HCT116 (cell line): ENCODE data around the gene FBXO47. TPM values are rescaled to one million over a fixed set of nuclear protein-coding genes. Genes with fewer than 3 reads are reported as not detected.

Experiments used
- ATAC-seq: fragments of 200-7000 bp; cut with Tn5 transposase; 2 replicates; pipeline ENCODE4 v1.9.1; 2020; ENCODE audit warnings: mild to moderate bottlenecking, moderate library complexity
- BruUV-seq: library from RNA; stranded (reverse); fragments of 400-500 nt; replicated peaks from 2 replicates; lab custom pipeline; 2021; lab: Mats Ljungman, UMichigan
- CTCF ChIA-PET: fragments of 300-600 bp; sonication (Branson Sonifier 250); formaldehyde crosslinking; loops from one replicate; lab custom pipeline; 2021; ENCODE audit warnings: antibody characterized with exemption; lab: Charles Lee
- POLR2A ChIA-PET: fragments of 300-600, 350-600 bp; sonication (Branson Sonifier 250); formaldehyde crosslinking; loops from one replicate; lab custom pipeline; 2021; ENCODE audit warnings: antibody characterized with exemption; lab: Charles Lee
- RAD21 ChIA-PET, 2 experiments: fragments of 300-600 bp; sonication (Branson Sonifier 250); formaldehyde crosslinking; loops; one replicate each; lab custom pipeline; 2023; ENCODE audit warnings: low total read pairs in 2 of 2; ENCODE audit not compliant: uncharacterized antibody in 2 of 2, unreplicated experiment in 2 of 2, low non-redundant PET in 1 of 2; lab: Charles Lee
- DNase-seq: peaks from one replicate; pipeline ENCODE4 v3.0.0-alpha.2; 2010; ENCODE audit warnings: low read depth, low spot score
- H2AFZ ChIP-seq: fragments of 200-600 bp; shearing (Covaris generic), sonication (generic); 2 replicates; pipeline ENCODE4 v1.6.1; 2017; ENCODE audit warnings: low read depth, mixed run types, mixed read lengths, antibody characterized with exemption, low read length; ENCODE audit not compliant: poor library complexity, severe bottlenecking
- H3K27ac ChIP-seq: 2 replicates; pipeline ENCODE4 v1.5.1; 2012; ENCODE audit warnings: low read depth, low read length
- H3K27me3 ChIP-seq: fragments of 200-600 bp; sonication (generic); 2 replicates; pipeline ENCODE4 v1.6.1; 2016; ENCODE audit warnings: mixed run types, low read length, mixed read lengths; ENCODE audit not compliant: insufficient read depth
- H3K36me3 ChIP-seq, 2 experiments: fragments of 200-500 bp in 1 of 2; fragments of 200-600 bp in 1 of 2; sonication (Bioruptor generic) in 1 of 2; sonication (generic) in 1 of 2; 2 replicates each; pipeline versions ENCODE4 v1.5.1 to v1.6.1; 2014 to 2016; ENCODE audit warnings: low read length in 2 of 2, inconsistent platforms in 1 of 2, mixed read lengths in 1 of 2, mixed run types in 1 of 2; ENCODE audit not compliant: insufficient read depth in 2 of 2, control insufficient read depth in 1 of 2
- H3K4me1 ChIP-seq, 2 experiments: fragments of 200-600 bp in 1 of 2; sonication (generic) in 1 of 2; 2 replicates each; pipeline versions ENCODE4 v1.5.1 to v1.6.1; 2012 to 2017; ENCODE audit warnings: low read length in 2 of 2, inconsistent platforms in 1 of 2, mild to moderate bottlenecking in 1 of 2, mixed read lengths in 1 of 2, mixed run types in 1 of 2, moderate library complexity in 1 of 2; ENCODE audit not compliant: insufficient read depth in 2 of 2, control insufficient read depth in 1 of 2
- H3K4me2 ChIP-seq: fragments of 200-600 bp; sonication (generic); 2 replicates; pipeline ENCODE4 v1.6.1; 2017; ENCODE audit warnings: mixed run types, low read length, mixed read lengths
- H3K4me3 ChIP-seq, 2 experiments: fragments of 200-600 bp in 1 of 2; sonication (generic) in 1 of 2; replicated peaks in 1 of 2; 2 replicates each; pipeline ENCODE4 v1.5.1; 2011 to 2016; ENCODE audit warnings: low read length in 2 of 2, control low read depth in 1 of 2, low read depth in 1 of 2, mild to moderate bottlenecking in 1 of 2, mixed read lengths in 1 of 2, mixed run types in 1 of 2
- H3K79me2 ChIP-seq: fragments of 200-600 bp; sonication (generic); 2 replicates; pipeline ENCODE4 v1.6.1; 2017; ENCODE audit warnings: mild to moderate bottlenecking, mixed run types, low read length, moderate library complexity, mixed read lengths; ENCODE audit not compliant: insufficient read depth
- H3K9ac ChIP-seq: fragments of 200-600 bp; sonication (generic); 2 replicates; pipeline ENCODE4 v1.6.1; 2016; ENCODE audit warnings: low read length, mixed read lengths
- H3K9me2 ChIP-seq: fragments of 200-600 bp; sonication (generic), shearing (Covaris generic); 2 replicates; pipeline ENCODE4 v1.6.1; 2017; ENCODE audit warnings: mixed run types, mild to moderate bottlenecking, moderate library complexity; ENCODE audit not compliant: insufficient read depth
- H3K9me3 ChIP-seq, 2 experiments: fragments of 200-500 bp in 1 of 2; fragments of 200-600 bp in 1 of 2; sonication (Bioruptor generic) in 1 of 2; sonication (generic) in 1 of 2; 2 replicates each; pipeline ENCODE4 v1.6.1; 2014 to 2017; ENCODE audit warnings: low read length in 2 of 2, mixed read lengths in 2 of 2, inconsistent platforms in 1 of 2, low read depth in 1 of 2, mild to moderate bottlenecking in 1 of 2, mixed run types in 1 of 2, moderate library complexity in 1 of 2; ENCODE audit not compliant: control insufficient read depth in 1 of 2, insufficient read depth in 1 of 2
- H4K20me1 ChIP-seq: fragments of 200-600 bp; sonication (generic), shearing (Covaris generic); 2 replicates; pipeline ENCODE4 v1.6.1; 2017; ENCODE audit warnings: mixed run types, mild to moderate bottlenecking, moderate library complexity; ENCODE audit not compliant: insufficient read depth
- CEBPB ChIP-seq: IDR thresholded peaks from 2 replicates; pipeline ENCODE4 v1.6.1; 2012; ENCODE audit warnings: low read depth
- EGR1 ChIP-seq: IDR thresholded peaks from 2 replicates; pipeline ENCODE4 v1.6.1; 2012; ENCODE audit warnings: low read depth
- EZH2 ChIP-seq: fragments of 200-600 bp; sonication (generic); IDR thresholded peaks from 2 replicates; pipeline ENCODE4 v1.6.1; 2017; ENCODE audit warnings: antibody characterized with exemption, mixed run types
- EZH2phosphoT487 ChIP-seq: fragments of 200-600 bp; IDR thresholded peaks from 2 replicates; pipeline ENCODE4 v1.6.1; 2018; ENCODE audit warnings: antibody characterized with exemption, borderline replicate concordance
- JUND ChIP-seq: IDR thresholded peaks from 2 replicates; pipeline ENCODE4 v1.6.1; 2012
- MAX ChIP-seq: IDR thresholded peaks from 2 replicates; pipeline ENCODE4 v1.6.1; 2012
- POLR2AphosphoS5 ChIP-seq: IDR thresholded peaks from 2 replicates; pipeline ENCODE4 v1.6.1; 2011; ENCODE audit warnings: mild to moderate bottlenecking, low read depth, low read length, moderate library complexity
- RAD21 ChIP-seq: IDR thresholded peaks from 2 replicates; pipeline ENCODE4 v1.6.1; 2012; ENCODE audit warnings: low read depth, mild to moderate bottlenecking
- REST ChIP-seq: IDR thresholded peaks from 2 replicates; pipeline ENCODE4 v1.6.1; 2012; ENCODE audit warnings: low read depth
- SP1 ChIP-seq: IDR thresholded peaks from 2 replicates; pipeline ENCODE4 v1.6.1; 2012; ENCODE audit warnings: low read depth
- TCF7L2 ChIP-seq: IDR thresholded peaks from 2 replicates; pipeline ENCODE4 v1.7.0; 2011; ENCODE audit warnings: borderline replicate concordance, inconsistent platforms; ENCODE audit not compliant: insufficient read depth, insufficient read length; ENCODE audit errors: extremely low read depth
- ZFX ChIP-seq: fragments of 450-650 bp; IDR thresholded peaks from 2 replicates; pipeline ENCODE4 v1.6.1; 2017
- ZNF274 ChIP-seq: fragments of 200-500 bp; sonication (Bioruptor generic); IDR thresholded peaks from 2 replicates; pipeline ENCODE4 v1.6.1; 2014; ENCODE audit warnings: mild to moderate bottlenecking, low read depth, low read length, inconsistent platforms
- intact Hi-C: fragments of 100-400 bp; cut with micrococcal nuclease; formaldehyde crosslinking; loops from 2 replicates; pipeline ENCODE4 v1.10.0; 2022
- total RNA-seq: library from RNA; stranded (reverse); gene quantifications from one replicate; pipeline ENCODE4 v1.2.1, GENCODE V29; 2021; ENCODE audit not compliant: unreplicated experiment
- TF ChIP-seq, protein P1 (sequence below), 3 experiments: fragments of 200-600 bp in 1 of 3; sonication (generic) in 1 of 3; IDR thresholded peaks in 2 of 3; conservative IDR thresholded peaks in 1 of 3; 2 replicates each; pipeline ENCODE4 v1.5.1; 2012 to 2017; ENCODE audit warnings: low read depth in 2 of 3, low read length in 2 of 3, antibody characterized with exemption in 1 of 3, borderline replicate concordance in 1 of 3, control low read depth in 1 of 3, mild to moderate bottlenecking in 1 of 3, mixed read lengths in 1 of 3, mixed run types in 1 of 3, moderate library complexity in 1 of 3; ENCODE audit not compliant: insufficient read depth in 1 of 3

The FBXO47 gene
- total RNA-seq, 1 experiment from 2014 or later = not detected

GRCh38 chr17:39002991-39003715 lies 36.0 kb upstream of the FBXO47 start:
- intact Hi-C loops = no loop called here
- Histone ChIP-seq H4K20me1 (no peaks in the 10 kb centered on the region), H3K27ac (no peak overlapping the region), H3K9me2 (no peaks in the 10 kb centered on the region), H3K4me3 (no peak overlapping the region), H3K9me3 (no peaks in the 10 kb centered on the region; a peak in 1 of 4 replicates), H2AFZ (no peak overlapping the region), H3K79me2 (no peaks in the 10 kb centered on the region), H3K4me1 (peaks cover 8 to 18% of the 10 kb centered on the region in 2 experiments; a peak in 3 of 4 replicates), H3K9ac (no peak overlapping the region), H3K27me3 (no peaks in the 10 kb centered on the region), H3K4me2 (no peak overlapping the region), H3K36me3 (no peaks in the 10 kb centered on the region)
- ChIA-PET CTCF (no interaction called here), POLR2A (no interaction called here), RAD21 (no interaction called here)
- no peak for ATAC-seq
- BruUV-seq = no TSS peak
- DNase-seq = no peak
- TF ChIP-seq CEBPB (no peak), EZH2 (no peak), ZNF274 (no peak), POLR2AphosphoS5 (no peak), SP1 (no peak), JUND (no peak), EZH2phosphoT487 (no peak), TCF7L2 (no peak), RAD21 (no peak), ZFX (no peak), REST (no peak), EGR1 (no peak), MAX (no peak)
- TF ChIP-seq, protein P1, sequence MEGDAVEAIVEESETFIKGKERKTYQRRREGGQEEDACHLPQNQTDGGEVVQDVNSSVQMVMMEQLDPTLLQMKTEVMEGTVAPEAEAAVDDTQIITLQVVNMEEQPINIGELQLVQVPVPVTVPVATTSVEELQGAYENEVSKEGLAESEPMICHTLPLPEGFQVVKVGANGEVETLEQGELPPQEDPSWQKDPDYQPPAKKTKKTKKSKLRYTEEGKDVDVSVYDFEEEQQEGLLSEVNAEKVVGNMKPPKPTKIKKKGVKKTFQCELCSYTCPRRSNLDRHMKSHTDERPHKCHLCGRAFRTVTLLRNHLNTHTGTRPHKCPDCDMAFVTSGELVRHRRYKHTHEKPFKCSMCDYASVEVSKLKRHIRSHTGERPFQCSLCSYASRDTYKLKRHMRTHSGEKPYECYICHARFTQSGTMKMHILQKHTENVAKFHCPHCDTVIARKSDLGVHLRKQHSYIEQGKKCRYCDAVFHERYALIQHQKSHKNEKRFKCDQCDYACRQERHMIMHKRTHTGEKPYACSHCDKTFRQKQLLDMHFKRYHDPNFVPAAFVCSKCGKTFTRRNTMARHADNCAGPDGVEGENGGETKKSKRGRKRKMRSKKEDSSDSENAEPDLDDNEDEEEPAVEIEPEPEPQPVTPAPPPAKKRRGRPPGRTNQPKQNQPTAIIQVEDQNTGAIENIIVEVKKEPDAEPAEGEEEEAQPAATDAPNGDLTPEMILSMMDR (IDR thresholded peaks at IDR 0.05 in 2 of 3, conservative IDR thresholded peaks at IDR 0.05 in 1 of 3; ENCODE audit: borderline replicate concordance in 1 of 3, insufficient read depth in 1 of 3, low read depth in 2 of 3, low read length in 2 of 3) = no peak
